ENCODE measurements around the gene RPS6KA2.

The RPS6KA2 gene

DNA sequence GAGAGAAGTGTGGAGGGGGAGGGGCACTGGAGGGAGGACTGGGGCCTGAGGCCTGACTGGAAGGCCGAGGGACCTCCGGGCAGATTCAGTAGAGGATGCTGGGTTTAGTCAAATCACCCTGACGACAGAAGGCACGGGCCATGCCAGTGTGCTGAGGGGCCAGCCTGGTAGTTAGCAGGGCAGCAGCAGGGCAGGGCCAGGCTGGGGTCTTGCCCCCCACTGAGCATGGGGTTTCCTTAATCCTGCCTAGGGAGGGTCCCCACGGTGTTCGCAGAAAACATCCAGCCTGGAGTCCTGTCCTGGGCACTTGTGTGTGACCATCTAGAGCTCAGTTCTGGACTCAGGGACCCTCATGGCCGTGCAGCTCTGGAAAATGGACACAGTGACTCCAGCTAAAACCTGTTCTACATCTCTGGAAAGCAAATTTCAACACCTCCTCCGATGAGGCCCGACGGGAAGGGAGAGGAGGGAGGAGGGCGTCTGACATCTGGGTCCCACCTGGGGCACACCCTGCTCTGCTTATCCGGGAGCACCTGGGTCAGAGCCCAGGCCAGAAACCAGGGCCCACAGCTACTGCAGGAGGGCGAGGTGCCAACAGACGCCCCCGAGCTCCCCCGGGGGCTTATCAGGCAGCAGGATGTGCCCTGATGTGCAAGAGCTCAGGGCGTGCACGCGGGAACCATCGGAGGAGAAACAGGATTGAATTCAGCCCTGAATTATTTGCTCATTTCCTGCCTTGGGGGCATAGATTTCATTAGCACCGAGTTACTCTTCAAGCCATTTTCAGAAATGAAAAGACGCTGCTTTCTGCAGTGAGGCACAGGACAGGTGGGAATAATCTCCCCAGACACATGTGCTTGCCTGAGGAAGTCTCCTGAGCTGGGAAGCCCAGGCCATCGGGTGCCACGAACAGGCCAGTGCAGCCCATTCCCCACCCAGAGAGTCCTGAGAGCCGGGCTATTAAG is 166.3 kb downstream of the RPS6KA2 start:
- no peak for ATAC-seq

DNA sequence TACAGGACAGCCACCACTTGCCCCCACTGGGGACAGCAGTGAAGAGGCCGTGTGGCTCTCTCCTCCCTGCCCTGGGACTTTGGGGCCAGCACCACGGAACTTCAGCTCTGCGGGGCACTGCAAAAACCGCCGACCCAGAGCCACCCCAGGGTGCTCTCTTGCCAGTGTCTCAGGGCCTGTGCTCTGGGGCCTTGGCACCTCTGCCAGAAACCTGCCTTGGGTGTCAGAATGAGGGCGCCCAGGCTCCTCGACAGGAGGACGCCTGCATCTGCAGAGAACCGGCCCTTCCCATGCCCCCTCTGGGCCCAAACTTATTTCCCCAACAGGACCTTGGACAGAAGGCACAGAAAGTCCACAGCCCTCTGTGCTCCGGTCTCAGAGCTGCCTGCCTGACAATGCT is 167.1 kb downstream of the RPS6KA2 start:
- peaks cover 4 to 10% of the 10 kb centered on the region in 2 donors for H3K9me3 Mint-ChIP-seq
- H3K27me3 Mint-ChIP-seq = no peaks in the 10 kb centered on the region
- peaks cover 4% of the 10 kb centered on the region for H3K4me1 Mint-ChIP-seq
- no peak overlapping the region for H3K4me3 Mint-ChIP-seq
- DNase-seq (no peak), ATAC-seq (no peak)
- H3K27ac Mint-ChIP-seq = peak overlapping the region; percentile 52 to 89

More for the DNA sequence above, 166.3 kb downstream of the RPS6KA2 start:
- Mint-ChIP-seq H3K9me3 (peaks cover 4 to 10% of the 10 kb centered on the region in 2 donors), H3K4me1 (peaks cover 4% of the 10 kb centered on the region), H3K27me3 (no peaks in the 10 kb centered on the region), H3K4me3 (no peak overlapping the region), H3K27ac (peak overlapping the region in 1 of 2 donors; percentile 63)
- no peak for DNase-seq

DNA sequence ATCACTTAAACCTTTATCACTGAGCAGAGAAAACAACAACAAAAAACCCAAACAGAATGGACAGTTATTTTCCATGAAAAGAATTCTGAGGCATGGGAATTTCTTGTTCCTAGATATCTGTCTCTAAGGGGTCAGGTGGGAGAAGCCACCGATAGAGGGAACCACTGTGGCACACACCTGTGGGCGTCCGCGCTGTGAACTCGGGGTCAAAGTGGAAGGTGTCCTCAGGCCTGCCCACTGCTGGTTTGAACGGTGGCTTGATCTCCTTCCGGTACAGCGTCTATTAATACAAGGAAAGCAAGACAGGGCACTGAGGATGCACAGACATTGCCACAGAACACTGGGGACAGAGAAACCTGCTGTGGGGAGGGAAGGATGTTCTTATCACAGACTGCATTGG is 167.8 kb downstream of the RPS6KA2 start:
- no peak overlapping the region for H3K27ac Mint-ChIP-seq
- H3K4me3 Mint-ChIP-seq = no peak overlapping the region
- no peaks in the 10 kb centered on the region for H3K27me3 Mint-ChIP-seq
- DNase-seq (no peak), ATAC-seq (no peak)
- H3K9me3 Mint-ChIP-seq = peaks cover 4 to 10% of the 10 kb centered on the region in 2 donors
- H3K4me1 Mint-ChIP-seq = peaks cover 4% of the 10 kb centered on the region

DNA sequence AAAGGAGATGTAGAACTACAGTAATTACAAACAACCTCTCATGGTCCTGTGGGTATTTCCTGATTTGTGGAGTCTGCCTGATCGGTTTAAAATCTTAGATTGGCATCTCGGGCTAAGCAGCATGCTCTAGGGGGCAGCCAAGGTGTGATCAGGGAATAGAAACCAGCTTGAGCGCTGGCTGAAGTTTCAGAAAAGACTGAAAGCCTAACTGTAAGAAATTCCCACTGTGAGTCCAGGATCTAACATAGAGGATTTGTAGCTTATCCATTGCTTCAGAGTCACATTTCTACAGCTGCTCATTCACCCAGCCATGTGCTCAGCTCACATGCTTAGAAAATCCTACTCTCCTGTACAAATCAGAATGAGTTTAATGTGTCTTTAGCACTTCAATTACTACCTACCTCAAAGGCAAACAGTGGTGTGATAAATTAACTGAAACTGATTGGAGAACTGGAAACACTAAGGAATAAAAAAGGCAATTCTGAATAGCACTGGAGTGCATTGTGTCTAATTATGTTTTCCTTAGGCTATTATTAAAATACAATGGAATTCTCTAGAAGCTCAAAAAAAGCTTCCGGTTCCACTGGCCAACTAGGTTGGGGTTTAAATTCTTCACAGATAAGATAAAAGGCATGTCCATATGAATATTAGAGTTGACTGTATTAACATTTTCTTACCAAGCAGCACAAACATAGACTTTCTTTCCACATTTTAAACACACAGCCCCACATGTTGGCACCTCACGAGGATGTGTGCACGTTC is 170.5 kb downstream of the RPS6KA2 start:
- Mint-ChIP-seq H3K27me3 (no peaks in the 10 kb centered on the region), H3K9me3 (peaks cover 4 to 10% of the 10 kb centered on the region in 2 donors), H3K4me3 (no peak overlapping the region), H3K27ac (no peak overlapping the region), H3K4me1 (peaks cover 4% of the 10 kb centered on the region)
- ATAC-seq (no peak), DNase-seq (no peak)

DNA sequence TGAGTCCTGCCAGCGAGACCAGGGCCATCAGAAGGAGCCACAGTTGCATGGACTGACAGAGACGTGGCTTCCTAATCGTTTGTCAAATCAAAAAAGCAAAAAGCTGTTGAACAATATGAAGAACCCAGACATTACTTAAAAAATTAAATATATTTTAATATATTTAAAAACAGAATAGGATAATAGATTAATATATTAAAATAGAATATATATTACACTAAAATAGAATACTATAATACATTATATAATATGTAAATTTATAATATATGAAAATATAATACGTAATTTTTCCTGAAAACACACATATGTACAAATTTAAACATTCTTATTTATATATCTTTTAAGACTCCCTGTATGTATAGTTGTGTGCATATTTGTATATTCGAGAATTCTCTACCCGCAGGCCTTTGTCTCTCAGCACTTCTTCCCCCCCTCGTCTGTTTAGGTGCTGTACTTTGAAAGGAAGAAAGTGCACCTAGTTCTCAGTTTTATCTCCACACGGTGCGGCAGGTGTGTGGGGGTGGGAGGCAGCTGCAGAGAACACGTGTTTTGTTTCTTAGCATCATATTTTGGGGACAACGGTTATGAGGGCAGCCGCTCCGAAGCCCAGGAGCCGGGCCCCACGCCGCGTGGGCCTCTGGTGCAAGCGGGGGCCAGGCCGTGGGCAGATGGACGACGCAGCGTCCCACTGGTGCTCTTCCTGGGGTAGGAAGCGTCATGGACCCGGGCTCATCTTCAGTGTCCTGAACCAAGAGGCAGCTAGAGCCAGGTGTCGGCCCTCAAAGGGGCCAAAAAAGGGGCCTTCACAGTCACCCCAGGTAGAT is 172.1 kb downstream of the RPS6KA2 start:
- H3K27me3 Mint-ChIP-seq = no peaks in the 10 kb centered on the region
- H3K9me3 Mint-ChIP-seq = peaks cover 4 to 10% of the 10 kb centered on the region in 2 donors
- H3K4me1 Mint-ChIP-seq = peaks cover 4% of the 10 kb centered on the region
- no peak overlapping the region for H3K27ac Mint-ChIP-seq
- no peak for DNase-seq
- H3K4me3 Mint-ChIP-seq = no peak overlapping the region
- ATAC-seq = no peak

DNA sequence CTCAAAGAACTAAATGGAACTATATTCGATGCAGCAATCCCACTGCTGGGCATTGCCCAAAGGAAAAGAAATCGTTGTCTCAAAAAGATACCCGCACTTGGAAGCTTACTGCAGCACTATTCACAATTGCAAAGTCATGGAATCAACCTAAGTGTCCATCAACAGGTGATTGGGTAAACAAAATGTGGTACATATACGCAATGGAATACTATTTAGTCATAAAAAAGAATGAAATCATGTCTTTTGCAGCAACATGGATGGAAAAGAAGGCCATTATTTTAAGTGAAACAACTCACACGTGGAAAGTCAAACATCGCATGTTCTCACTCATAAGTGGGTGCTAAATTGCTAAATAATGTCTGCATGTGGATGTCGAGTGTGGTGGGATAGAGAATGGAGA is 173.4 kb downstream of the RPS6KA2 start:
- H3K27ac Mint-ChIP-seq = no peak overlapping the region
- DNase-seq (no peak), ATAC-seq (no peak)
- H3K9me3 Mint-ChIP-seq = peaks cover 4 to 10% of the 10 kb centered on the region in 2 donors
- H3K4me3 Mint-ChIP-seq = no peak overlapping the region
- peaks cover 4% of the 10 kb centered on the region for H3K4me1 Mint-ChIP-seq
- no peaks in the 10 kb centered on the region for H3K27me3 Mint-ChIP-seq

DNA sequence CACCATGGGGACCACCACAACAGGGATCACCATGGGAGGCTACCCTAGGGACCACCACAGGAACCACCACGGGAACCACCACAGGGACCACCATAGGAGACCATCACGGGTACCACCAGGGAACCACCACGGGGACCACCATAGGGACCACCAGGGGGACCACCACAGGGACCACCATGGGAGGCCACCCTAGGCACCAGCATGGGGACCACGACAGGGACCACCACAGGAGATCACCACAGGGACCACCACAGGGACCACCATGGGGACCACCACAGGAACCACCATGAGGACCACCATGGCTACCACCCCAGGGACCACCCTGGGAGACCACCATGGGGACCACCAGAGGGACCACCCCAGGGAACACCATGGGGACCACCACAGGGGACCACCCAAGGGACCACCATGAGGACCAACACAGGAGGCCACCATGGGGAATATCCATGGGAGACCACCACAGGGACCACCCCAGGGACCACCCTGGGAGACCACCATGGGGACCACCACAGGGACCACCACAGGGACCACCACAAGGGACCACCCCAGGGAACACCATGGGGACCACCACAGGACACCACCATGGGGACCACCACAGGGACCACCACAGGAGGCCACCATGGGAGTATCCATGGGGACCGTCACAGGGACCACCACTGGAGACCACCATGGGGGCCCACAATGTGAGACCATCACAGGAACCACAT is 176.7 kb downstream of the RPS6KA2 start:
- H3K27ac Mint-ChIP-seq = no peak overlapping the region
- no peak overlapping the region for H3K4me3 Mint-ChIP-seq
- DNase-seq = no peak
- no peaks in the 10 kb centered on the region for H3K27me3 Mint-ChIP-seq
- ATAC-seq = peak; percentile 70
- no peaks in the 10 kb centered on the region for H3K4me1 Mint-ChIP-seq
- H3K9me3 Mint-ChIP-seq = no peaks in the 10 kb centered on the region

DNA sequence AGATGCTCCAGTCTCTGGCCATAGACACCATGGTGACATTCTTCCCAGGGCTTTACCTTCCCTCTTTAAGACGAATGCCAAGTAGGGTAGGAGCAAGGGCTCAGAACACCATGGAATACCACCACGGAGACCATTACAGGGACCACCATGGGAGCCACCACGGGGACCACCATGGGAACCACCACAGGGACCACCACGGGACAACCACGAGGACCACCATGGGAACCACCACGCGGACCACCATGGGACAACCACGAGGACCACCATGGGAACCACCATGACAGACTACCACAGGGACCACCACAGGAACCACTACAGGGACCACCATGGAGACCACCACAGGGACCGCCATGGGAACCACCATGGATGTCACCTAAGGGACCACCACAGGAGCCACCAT is 177.4 kb downstream of the RPS6KA2 start:
- Mint-ChIP-seq H3K27ac (no peak overlapping the region), H3K27me3 (no peaks in the 10 kb centered on the region), H3K4me1 (no peaks in the 10 kb centered on the region), H3K4me3 (no peak overlapping the region), H3K9me3 (no peaks in the 10 kb centered on the region)
- DNase-seq = no peak
- ATAC-seq = no peak

DNA sequence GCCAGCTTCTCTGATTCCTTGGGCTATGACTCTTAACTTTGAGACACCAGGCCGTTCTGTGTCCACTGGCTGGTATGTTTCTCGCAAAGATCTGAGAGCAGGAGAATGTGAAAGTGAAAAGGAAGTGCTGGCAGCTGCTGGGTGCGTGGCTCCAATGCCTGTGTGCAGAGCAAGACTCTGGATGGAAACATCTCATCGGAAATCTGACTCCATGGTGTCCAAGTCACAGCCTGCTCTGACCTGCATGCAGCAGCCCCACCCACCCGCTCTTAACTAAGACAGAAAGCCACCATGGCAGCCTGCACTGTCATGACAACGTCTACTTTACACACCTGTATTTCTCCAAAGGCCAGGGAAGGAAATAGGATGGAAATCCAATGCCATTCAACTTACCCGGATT is 178.0 kb downstream of the RPS6KA2 start:
- Mint-ChIP-seq H3K27ac (no peak overlapping the region), H3K4me1 (no peaks in the 10 kb centered on the region), H3K9me3 (no peaks in the 10 kb centered on the region), H3K27me3 (no peaks in the 10 kb centered on the region), H3K4me3 (no peak overlapping the region)
- no peak for DNase-seq
- ATAC-seq = no peak

DNA sequence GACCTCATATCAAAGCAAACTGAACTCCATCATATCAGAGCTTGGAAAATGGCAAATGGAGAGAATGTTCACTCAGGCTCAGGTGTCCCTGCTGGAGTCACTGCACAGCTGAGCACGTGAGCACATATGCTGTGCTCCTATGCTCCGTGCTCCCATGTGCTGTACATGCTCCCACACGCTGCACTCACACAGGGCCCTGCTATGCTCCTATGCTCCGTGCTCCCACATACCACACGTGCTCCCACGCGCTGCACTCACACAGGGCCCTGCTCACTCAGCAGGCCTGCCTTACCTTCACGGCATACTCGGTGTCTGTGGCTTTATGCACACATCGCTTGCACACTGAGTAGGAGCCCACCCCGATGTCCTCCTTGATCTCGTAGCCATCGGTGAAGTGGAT is 178.6 kb downstream of the RPS6KA2 start:
- Mint-ChIP-seq H3K9me3 (no peaks in the 10 kb centered on the region), H3K4me1 (no peaks in the 10 kb centered on the region), H3K4me3 (no peak overlapping the region), H3K27ac (no peak overlapping the region), H3K27me3 (no peaks in the 10 kb centered on the region)
- no peak for DNase-seq
- ATAC-seq = no peak

DNA sequence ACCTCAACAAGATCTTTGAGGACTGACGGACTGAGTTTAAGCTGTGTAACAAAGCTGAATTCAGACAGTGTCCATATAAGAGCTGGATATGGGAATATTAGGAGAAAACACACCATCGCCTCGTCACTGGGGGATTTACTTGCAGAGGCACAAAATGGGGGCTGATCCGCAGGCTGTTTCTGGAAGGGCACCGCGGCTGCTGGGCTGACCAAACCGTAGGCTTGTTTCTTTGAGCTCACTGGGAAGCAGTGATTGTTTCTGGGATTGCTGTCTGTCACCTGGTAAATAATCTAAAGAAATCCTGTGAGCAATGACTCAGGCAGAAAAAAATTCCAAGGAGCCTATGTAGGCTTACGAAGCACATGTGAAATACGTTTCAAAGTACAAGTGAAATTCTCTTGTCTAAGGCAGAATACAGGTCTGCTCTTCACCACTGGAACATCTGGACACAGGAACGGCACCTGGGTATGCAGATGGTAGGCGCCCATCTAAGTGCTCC is 180.4 kb downstream of the RPS6KA2 start:
- Mint-ChIP-seq H3K4me3 (no peak overlapping the region), H3K9me3 (no peaks in the 10 kb centered on the region), H3K27me3 (no peaks in the 10 kb centered on the region), H3K4me1 (no peaks in the 10 kb centered on the region), H3K27ac (no peak overlapping the region)
- DNase-seq (no peak), ATAC-seq (no peak)

DNA sequence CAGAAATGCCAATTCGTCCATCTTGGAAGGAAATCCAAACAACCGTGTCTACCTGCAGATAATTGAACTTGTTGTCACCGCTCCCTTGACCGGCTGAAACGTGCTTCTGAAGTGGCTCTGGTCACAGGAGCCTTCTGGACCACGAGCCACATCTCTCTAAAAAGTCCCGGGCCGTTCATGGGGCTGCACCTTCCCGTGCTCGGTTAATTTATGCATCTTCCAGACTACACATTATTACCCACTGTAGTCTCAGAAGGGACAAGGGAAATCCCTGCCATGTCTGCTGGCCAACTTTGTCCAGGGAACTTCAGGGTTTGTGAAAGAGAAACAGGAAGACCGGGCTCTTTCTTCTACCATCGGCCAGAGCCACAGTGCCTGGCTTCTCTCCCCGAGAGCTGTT is 180.9 kb downstream of the RPS6KA2 start:
- no peaks in the 10 kb centered on the region for H3K9me3 Mint-ChIP-seq
- H3K4me3 Mint-ChIP-seq = no peak overlapping the region
- DNase-seq (no peak), ATAC-seq (no peak)
- no peaks in the 10 kb centered on the region for H3K27me3 Mint-ChIP-seq
- H3K27ac Mint-ChIP-seq = no peak overlapping the region
- no peaks in the 10 kb centered on the region for H3K4me1 Mint-ChIP-seq

DNA sequence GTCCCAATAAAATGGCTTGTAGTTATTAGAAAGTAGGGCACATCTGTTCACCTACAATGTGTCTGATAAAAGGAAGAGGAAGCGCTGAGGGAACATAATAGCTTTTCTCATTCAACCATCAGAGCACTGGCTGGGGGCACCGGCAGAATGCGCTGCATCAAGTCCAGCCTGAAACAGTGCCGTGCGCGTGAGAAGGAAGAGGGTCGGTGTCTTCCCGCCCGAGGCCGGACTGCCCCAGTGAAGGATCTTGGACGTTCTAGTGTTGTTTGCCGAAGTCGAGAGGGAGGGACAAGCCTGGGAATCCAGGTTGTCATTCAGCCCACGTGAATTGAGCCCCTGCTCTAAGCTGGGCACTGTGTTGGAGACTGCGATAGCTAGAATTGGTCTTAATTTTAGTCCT is 182.6 kb downstream of the RPS6KA2 start:
- no peaks in the 10 kb centered on the region for H3K9me3 Mint-ChIP-seq
- peaks cover 8% of the 10 kb centered on the region for H3K4me1 Mint-ChIP-seq
- H3K27me3 Mint-ChIP-seq = peaks cover 9% of the 10 kb centered on the region

DNA sequence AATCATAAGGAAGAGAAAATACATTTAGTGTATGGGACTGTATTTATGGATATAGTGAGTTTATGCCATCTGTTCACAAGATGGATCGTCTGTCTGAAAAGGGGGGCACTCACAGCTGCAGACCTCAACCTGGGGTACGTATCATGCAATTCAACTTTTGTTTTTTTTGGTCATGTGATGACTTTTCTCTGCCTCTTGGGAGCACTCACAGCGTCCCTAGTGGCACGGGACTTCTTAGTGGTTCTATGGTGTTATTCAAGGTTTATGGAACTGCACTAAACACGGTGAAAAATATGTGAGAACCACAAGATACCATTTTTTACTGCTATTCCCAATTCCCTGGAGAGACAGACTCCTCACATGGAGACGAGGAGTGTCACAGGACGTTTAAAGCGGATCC is 183.9 kb downstream of the RPS6KA2 start:
- Mint-ChIP-seq H3K9me3 (no peaks in the 10 kb centered on the region), H3K27ac (no peak overlapping the region), H3K4me1 (peaks cover 12% of the 10 kb centered on the region), H3K27me3 (peaks cover 13% of the 10 kb centered on the region), H3K4me3 (no peak overlapping the region)
- no peak for ATAC-seq
- no peak for DNase-seq

More for the DNA sequence above, 182.6 kb downstream of the RPS6KA2 start:
- no peak overlapping the region for H3K27ac Mint-ChIP-seq
- no peak overlapping the region for H3K4me3 Mint-ChIP-seq
- DNase-seq = no peak
- ATAC-seq = no peak

Measured in stimulated activated naive CD8-positive, alpha-beta T cell treated with anti-CD3 and anti-CD28 coated beads, Interleukin-15, amount 100 ng/mL, for 72 hours (primary cell).